AG09309 (cell line): ENCODE data around the gene LRRC25.

ENCODE experiments used
- DNase-seq: peaks from one replicate; pipeline ENCODE4 v3.0.0-alpha.2; 2010; ENCODE audit warnings: low read depth
- H3K4me3 ChIP-seq: 2 replicates; pipeline ENCODE4 v1.5.1; 2011; ENCODE audit warnings: mild to moderate bottlenecking, low read depth, low read length, moderate library complexity; ENCODE audit not compliant: control insufficient read depth
- CTCF ChIP-seq: IDR thresholded peaks from 2 replicates; pipeline ENCODE4 v1.5.1; 2011; ENCODE audit warnings: mild to moderate bottlenecking, low read depth, low read length, inconsistent platforms; ENCODE audit not compliant: insufficient read depth, control insufficient read depth; ENCODE audit errors: missing control alignments

The LRRC25 gene

GRCh38 chr19:18427743-18428113 is 30.3 kb upstream of the LRRC25 start:
- no peak for DNase-seq
- no peak for TF ChIP-seq CTCF

GRCh38 chr19:18427080-18427742 is 29.8 kb upstream of the LRRC25 start:
- TF ChIP-seq CTCF = no peak
- no peak overlapping the region for H3K4me3 ChIP-seq
- DNase-seq = no peak

More at GRCh38 chr19:18427743-18428113, 30.3 kb upstream of the LRRC25 start:
- no peak overlapping the region for H3K4me3 ChIP-seq

GRCh38 chr19:18426416-18426767 is 29.0 kb upstream of the LRRC25 start:
- no peak for TF ChIP-seq CTCF
- no peak for DNase-seq
- H3K4me3 ChIP-seq = no peak overlapping the region

- no peak overlapping the region for H3K4me3 ChIP-seq
- peak; percentile 1 for TF ChIP-seq CTCF
- no peak for DNase-seq
Observed at GRCh38 chr19:18425515-18426415, 28.3 kb upstream of the LRRC25 start.

GRCh38 chr19:18424890-18425514 is 27.6 kb upstream of the LRRC25 start:
- DNase-seq = no peak
- H3K4me3 ChIP-seq = no peak overlapping the region
- TF ChIP-seq CTCF = no peak

GRCh38 chr19:18424122-18424889 is 26.9 kb upstream of the LRRC25 start:
- no peak for DNase-seq
- TF ChIP-seq CTCF = no peak

More at GRCh38 chr19:18424122-18424889, 26.9 kb upstream of the LRRC25 start:
- H3K4me3 ChIP-seq = no peak overlapping the region
